IMR-90 (cell line): Measurements from ENCODE around the gene LTB4R2. TPM values are rescaled to one million over a fixed set of nuclear protein-coding genes. Genes with fewer than 3 reads are reported as not detected.

Experiments
- ATAC-seq: fragments of 200-7000 bp; cut with Tn5 transposase; 2 replicates; pipeline ENCODE4 v1.9.1; 2020; ENCODE audit warnings: low read depth, mild to moderate bottlenecking, moderate library complexity
- BruUV-seq: library from RNA; stranded (reverse); fragments of 400-500 nt; replicated peaks from 2 replicates; lab custom pipeline; 2021; lab: Mats Ljungman, UMichigan
- CTCF ChIA-PET: fragments of 300-600 bp; formaldehyde crosslinking; extraction: SDS; loops from one replicate; lab custom pipeline; 2021; ENCODE audit warnings: antibody characterized with exemption; lab: Yijun Ruan, JAX
- POLR2A ChIA-PET: fragments of 300-600 bp; sonication (Branson Sonifier 250); formaldehyde crosslinking; loops from one replicate; lab custom pipeline; 2022; ENCODE audit warnings: antibody characterized with exemption; ENCODE audit not compliant: unreplicated experiment; lab: Charles Lee
- DNase-seq: peaks from one replicate; pipeline ENCODE4 v3.0.0; 2013
- H2AFZ ChIP-seq: replicated peaks from 2 replicates; pipeline ENCODE3; 2013; ENCODE audit warnings: low read length, mild to moderate bottlenecking; ENCODE audit not compliant: poor library complexity
- H2AK5ac ChIP-seq: 2 replicates; pipeline ENCODE4 v1.6.1; 2013; ENCODE audit warnings: low read depth, low read length, inconsistent platforms
- H2AK9ac ChIP-seq: replicated peaks from 2 replicates; pipeline ENCODE3; 2013; ENCODE audit warnings: mild to moderate bottlenecking, low read depth, low read length, moderate library complexity; ENCODE audit not compliant: poor library complexity
- H2BK120ac ChIP-seq: 2 replicates; pipeline ENCODE4 v1.6.1; 2013; ENCODE audit warnings: low read depth, low read length, inconsistent platforms
- H2BK15ac ChIP-seq: 3 replicates; pipeline ENCODE4 v1.6.1; 2013; ENCODE audit warnings: low read depth, low read length, inconsistent platforms
- H2BK20ac ChIP-seq: 2 replicates; pipeline ENCODE4 v1.6.1; 2013; ENCODE audit warnings: low read depth, mild to moderate bottlenecking, inconsistent platforms, low read length, moderate library complexity
- H2BK5ac ChIP-seq: 2 replicates; pipeline ENCODE4 v1.6.1; 2013; ENCODE audit warnings: mild to moderate bottlenecking, low read depth, low read length, inconsistent platforms; ENCODE audit not compliant: poor library complexity, severe bottlenecking
- H3K14ac ChIP-seq: replicated peaks from 2 replicates; pipeline ENCODE4 v1.6.1; 2013; ENCODE audit warnings: low read depth, low read length, inconsistent platforms
- H3K18ac ChIP-seq: 2 replicates; pipeline ENCODE4 v1.6.1; 2013; ENCODE audit warnings: low read depth, low read length, control low read depth
- H3K23ac ChIP-seq: 2 replicates; pipeline ENCODE4 v1.6.1; 2013; ENCODE audit warnings: low read depth, low read length, inconsistent platforms
- H3K27ac ChIP-seq: 2 replicates; pipeline ENCODE4 v1.5.1; 2013; ENCODE audit warnings: mild to moderate bottlenecking, control low read depth, low read length; ENCODE audit not compliant: insufficient read depth
- H3K27me3 ChIP-seq: 2 replicates; pipeline ENCODE4 v1.6.1; 2013; ENCODE audit warnings: low read length; ENCODE audit not compliant: control insufficient read depth, insufficient read depth
- H3K36me3 ChIP-seq: 2 replicates; pipeline ENCODE4 v1.6.1; 2013; ENCODE audit warnings: low read length, mixed read lengths; ENCODE audit not compliant: control insufficient read depth, insufficient read depth
- H3K4ac ChIP-seq: 2 replicates; pipeline ENCODE4 v1.6.1; 2013; ENCODE audit warnings: low read depth, low read length, inconsistent platforms
- H3K4me1 ChIP-seq: 2 replicates; pipeline ENCODE4 v1.6.1; 2013; ENCODE audit warnings: low read length, mixed read lengths; ENCODE audit not compliant: control insufficient read depth, insufficient read depth
- H3K4me2 ChIP-seq: 2 replicates; pipeline ENCODE4 v1.6.1; 2013; ENCODE audit warnings: low read depth, mild to moderate bottlenecking, control low read depth, low read length, moderate library complexity
- H3K4me3 ChIP-seq: 2 replicates; pipeline ENCODE4 v1.5.1; 2013; ENCODE audit warnings: low read depth, mild to moderate bottlenecking, control low read depth, low read length, moderate library complexity; ENCODE audit not compliant: insufficient read depth
- H3K56ac ChIP-seq: 2 replicates; pipeline ENCODE4 v1.6.1; 2013; ENCODE audit warnings: low read length, inconsistent platforms; ENCODE audit not compliant: insufficient read depth; ENCODE audit errors: extremely low read depth
- H3K79me1 ChIP-seq, 2 experiments: 2 replicates each; pipeline ENCODE4 v1.6.1; 2013; ENCODE audit warnings: low read length in 2 of 2, inconsistent platforms in 1 of 2, low read depth in 1 of 2
- H3K9ac ChIP-seq: 2 replicates; pipeline ENCODE4 v1.6.1; 2013; ENCODE audit warnings: low read depth, low read length, control low read depth
- H3K9me1 ChIP-seq: 2 replicates; pipeline ENCODE4 v1.6.1; 2013; ENCODE audit warnings: low read length, inconsistent platforms; ENCODE audit not compliant: insufficient read depth
- H3K9me3 ChIP-seq: 2 replicates; pipeline ENCODE4 v1.6.1; 2013; ENCODE audit warnings: low read length; ENCODE audit not compliant: control insufficient read depth, insufficient read depth
- H4K20me1 ChIP-seq: 2 replicates; pipeline ENCODE4 v1.6.1; 2013; ENCODE audit warnings: low read length, inconsistent platforms; ENCODE audit not compliant: insufficient read depth
- H4K5ac ChIP-seq: 2 replicates; pipeline ENCODE4 v1.6.1; 2013; ENCODE audit warnings: mild to moderate bottlenecking, low read depth, low read length, control low read depth
- H4K8ac ChIP-seq, 2 experiments: 2 replicates each; pipeline ENCODE4 v1.6.1; 2013; ENCODE audit warnings: low read depth in 2 of 2, low read length in 2 of 2, control low read depth in 1 of 2, inconsistent platforms in 1 of 2
- H4K91ac ChIP-seq: 2 replicates; pipeline ENCODE4 v1.6.1; 2013; ENCODE audit warnings: low read depth, low read length, inconsistent platforms; ENCODE audit not compliant: insufficient read depth
- CHD1 ChIP-seq: IDR thresholded peaks from 2 replicates; pipeline ENCODE4 v1.6.1; 2012; ENCODE audit warnings: low read depth, low read length, improper control_type of control experiment
- FOS ChIP-seq: fragments of 150-350 bp; IDR thresholded peaks from 2 replicates; pipeline ENCODE4 v1.6.1; 2016; ENCODE audit warnings: low read depth, low read length
- MAZ ChIP-seq: IDR thresholded peaks from 2 replicates; pipeline ENCODE4 v1.6.1; 2012; ENCODE audit warnings: low read depth, mild to moderate bottlenecking, low read length, improper control_type of control experiment, moderate library complexity, borderline replicate concordance
- RFX5 ChIP-seq: IDR thresholded peaks from 2 replicates; pipeline ENCODE4 v1.8.0; 2012; ENCODE audit warnings: low read depth, mild to moderate bottlenecking, low read length, moderate library complexity
- WGBS, 2 experiments: methylation state at CpG; one replicate each; pipeline versions ENCODE4 v1.1.5 to v1.1.7; 2013; ENCODE audit warnings: missing lambda C conversion rate in 2 of 2; ENCODE audit not compliant: insufficient read length in 1 of 2; ENCODE audit errors: extremely low coverage in 2 of 2; 5-methylcytosine and 5-hydroxymethylcytosine counted together
- dilution Hi-C: fragments of 300-500 bp; cut with HindIII; formaldehyde crosslinking; loops from one replicate; pipeline ENCODE4 v1.14.3; 2018; ENCODE audit warnings: low sequenced_read_pairs; ENCODE audit not compliant: unreplicated experiment
- in situ Hi-C: fragments of 300-500 bp; cut with MboI; formaldehyde crosslinking; loops from 3 replicates; pipeline ENCODE4 v1.14.3; 2019; ENCODE audit warnings: low sequenced_read_pairs, inconsistent platforms, mixed read lengths
- intact Hi-C: fragments of 100-400 bp; cut with micrococcal nuclease; formaldehyde crosslinking; loops from 2 replicates; pipeline ENCODE4 v1.10.0; 2022
- polyA plus RNA-seq, 3 experiments: library from polyadenylated mRNA; depleted of rRNA; stranded (reverse); fragments of >200 nt; gene quantifications; 2 replicates each; pipeline ENCODE4 v1.2.3, GENCODE V29; 2012; ENCODE audit warnings: low replicate concordance in 1 of 3
- total RNA-seq: library from RNA; depleted of rRNA; stranded (reverse); fragments of >200 nt; gene quantifications from 2 replicates; pipeline ENCODE4 v1.2.3, GENCODE V29; 2012
- TF ChIP-seq, protein P1 (sequence below): fragments of 150-350 bp; IDR thresholded peaks from 2 replicates; pipeline ENCODE4 v1.6.1; 2017; ENCODE audit warnings: mild to moderate bottlenecking, antibody characterized with exemption, low read length, low read depth

Gene LTB4R2
- total and polyA plus RNA-seq, 2 of the 4 experiments (the other 2 are of a cell fraction) = 0.72 to 1.7 TPM

DNA sequence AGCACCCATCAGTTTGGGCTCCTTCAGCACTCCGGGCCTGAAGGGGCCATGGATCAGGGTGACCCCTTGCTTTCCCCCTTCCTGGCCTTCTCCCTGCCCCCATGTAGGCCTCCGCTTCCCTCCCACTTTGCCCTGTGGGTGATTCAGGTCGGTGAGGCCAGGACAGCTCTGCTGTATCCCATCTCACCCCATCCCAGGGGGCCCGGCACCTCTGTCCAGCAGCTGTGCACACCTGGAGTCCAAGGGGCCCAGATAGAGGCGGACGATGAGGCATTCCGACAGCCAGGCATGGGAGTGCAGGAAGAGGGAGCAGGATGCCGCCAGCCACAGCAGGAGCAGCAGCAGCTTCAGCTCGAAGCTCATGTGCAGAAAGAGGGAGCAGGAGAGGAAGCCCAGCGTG lies 12.7 kb downstream of the LTB4R2 start:
- no peak overlapping the region for H4K8ac ChIP-seq
- no TSS peak for BruUV-seq
- H3K27me3 ChIP-seq = peaks cover 56% of the 10 kb centered on the region
- H3K9me1 ChIP-seq = peaks cover 1% of the 10 kb centered on the region; the same call in 1 of the 2 replicates
- H3K9me3 ChIP-seq = no peaks in the 10 kb centered on the region
- intact Hi-C loops (no loop called here), dilution Hi-C loops (no loop called here), in situ Hi-C loops (no loop called here)
- no peaks in the 10 kb centered on the region for H3K4me1 ChIP-seq
- no peak overlapping the region for H3K27ac ChIP-seq
- H2BK15ac ChIP-seq = no peak overlapping the region
- no peak overlapping the region for H3K9ac ChIP-seq
- H3K4me3 ChIP-seq = no peak overlapping the region
- no peak overlapping the region for H2BK5ac ChIP-seq
- no peak overlapping the region for H3K56ac ChIP-seq
- no peaks in the 10 kb centered on the region for H3K79me1 ChIP-seq
- H4K5ac ChIP-seq = no peak overlapping the region
- H3K36me3 ChIP-seq = no peaks in the 10 kb centered on the region
- H4K91ac ChIP-seq = no peak overlapping the region
- H2BK120ac ChIP-seq = no peak overlapping the region
- no peak overlapping the region for H2AK5ac ChIP-seq
- WGBS, 2 experiments = 55% methylated on average over 3 of the region's 10 CpGs; no CpG with 5 or more reads in 1 of the 2 experiments
- no peak overlapping the region for H3K23ac ChIP-seq
- H3K4me2 ChIP-seq = no peak overlapping the region
- H2AFZ ChIP-seq = peak overlapping the region; percentile 43
- no peak overlapping the region for H2BK20ac ChIP-seq
- no peaks in the 10 kb centered on the region for H4K20me1 ChIP-seq
- peak overlapping the region; percentile 56 for H2AK9ac ChIP-seq
- POLR2A ChIA-PET = interaction anchor here (0.6 kb wide), 1 partner anchor 23 kb away, joined by 18 read pairs; the partner anchor contains the start of genes DHRS1 and NOP9
- no peak overlapping the region for H3K14ac ChIP-seq
- no peak overlapping the region for H3K18ac ChIP-seq
- CTCF ChIA-PET = interaction anchor here (1.9 kb wide), 1 partner anchor 10 kb away, joined by 9 read pairs; no protein-coding TSS in a partner anchor
- H3K4ac ChIP-seq = no peak overlapping the region
- ATAC-seq = no peak
- DNase-seq = no peak
- TF ChIP-seq, protein P1, sequence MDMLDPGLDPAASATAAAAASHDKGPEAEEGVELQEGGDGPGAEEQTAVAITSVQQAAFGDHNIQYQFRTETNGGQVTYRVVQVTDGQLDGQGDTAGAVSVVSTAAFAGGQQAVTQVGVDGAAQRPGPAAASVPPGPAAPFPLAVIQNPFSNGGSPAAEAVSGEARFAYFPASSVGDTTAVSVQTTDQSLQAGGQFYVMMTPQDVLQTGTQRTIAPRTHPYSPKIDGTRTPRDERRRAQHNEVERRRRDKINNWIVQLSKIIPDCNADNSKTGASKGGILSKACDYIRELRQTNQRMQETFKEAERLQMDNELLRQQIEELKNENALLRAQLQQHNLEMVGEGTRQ = no peak
- TF ChIP-seq RFX5 (no peak), CHD1 (no peak), MAZ (no peak), FOS (no peak)
